ENCODE data around the gene MYH9. TPM values are rescaled to one million over a fixed set of nuclear protein-coding genes. Genes with fewer than 3 reads are reported as not detected.
"Not testable (repeated sequence)": the region's sequence is repeated elsewhere in the genome, so short reads cannot be mapped to it uniquely, and the experiment has no call there.

MYH9 gene
- total RNA-seq, 2 experiments from 2014 or later = 695 to 913 TPM

DNA sequence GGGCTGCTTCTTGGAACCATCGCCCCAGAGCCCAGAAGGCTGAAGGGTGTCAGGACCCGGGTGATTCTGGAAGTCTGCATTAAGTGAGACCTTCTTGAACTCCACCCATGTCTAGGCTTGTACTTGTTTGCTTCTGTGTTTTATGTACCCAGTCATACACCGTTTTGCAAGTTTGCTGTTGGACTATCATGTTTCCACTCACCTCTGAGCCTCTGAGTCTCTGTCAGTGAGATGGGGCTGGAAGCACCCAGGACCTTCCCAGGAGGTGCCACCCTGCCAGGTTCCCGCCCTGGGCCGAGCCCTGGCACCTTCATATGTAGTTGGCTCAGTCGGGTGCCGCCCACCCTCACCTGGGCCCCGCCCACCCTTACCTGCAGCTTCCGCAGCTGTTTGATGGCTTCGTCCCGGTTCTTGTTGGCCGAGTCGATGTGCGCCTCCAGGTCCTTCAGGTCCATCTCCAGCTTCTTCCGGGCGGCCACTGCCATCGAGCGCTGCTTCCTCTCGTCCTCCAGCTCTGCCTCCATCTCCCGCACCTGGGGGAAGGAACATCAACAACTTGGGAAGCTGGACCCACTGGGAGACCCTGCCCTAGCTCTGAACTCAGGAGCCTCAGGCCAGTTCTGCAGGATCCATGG is 99.8 kb downstream of the MYH9 start:
- Mint-ChIP-seq H3K4me3 (no peak overlapping the region), H3K27ac (no peak overlapping the region), H3K27me3 (no peaks in the 10 kb centered on the region), H3K36me3 (peaks cover 77% of the 10 kb centered on the region), H3K4me1 (peaks cover 53% of the 10 kb centered on the region), H3K9me3 (ENCODE audit: low read depth) (no peaks in the 10 kb centered on the region)
- DNase-seq (no peak), ATAC-seq (no peak)
- CTCF ChIA-PET = interaction anchor here (0.6 to 3.3 kb wide), 10 partner anchors 10 to 206 kb away, joined by 3 to 14 read pairs (median 3); partner anchors contain the start of gene APOL2

- Mint-ChIP-seq H3K27ac (peak overlapping the region; percentile 3), H3K36me3 (peaks cover 74% of the 10 kb centered on the region), H3K4me1 (peaks cover 41% of the 10 kb centered on the region), H3K4me3 (no peak overlapping the region), H3K9me3 (ENCODE audit: low read depth) (no peaks in the 10 kb centered on the region), H3K27me3 (no peaks in the 10 kb centered on the region)
- CTCF ChIA-PET = interaction anchor here (0.7 to 2.6 kb wide), 29 partner anchors 8 to 200 kb away, joined by 3 to 20 read pairs (median 3); partner anchors contain the start of gene APOL2
- ATAC-seq (peak; percentile 78), DNase-seq (peak; percentile 72)
These were observed 101.4 kb downstream of the MYH9 start for GRCh38 chr22:36286096-36286957.

GRCh38 chr22:36285545-36285944 is 102.2 kb downstream of the MYH9 start:
- Mint-ChIP-seq H3K4me3 (no peak overlapping the region), H3K27me3 (no peaks in the 10 kb centered on the region), H3K27ac (no peak overlapping the region), H3K36me3 (peaks cover 74% of the 10 kb centered on the region), H3K9me3 (ENCODE audit: low read depth) (no peaks in the 10 kb centered on the region), H3K4me1 (peaks cover 38% of the 10 kb centered on the region)
- no peak for ATAC-seq
- DNase-seq = no peak
- CTCF ChIA-PET = interaction anchor here (0.9 to 2.6 kb wide), 14 partner anchors 10 to 201 kb away, joined by 3 to 13 read pairs (median 5); no protein-coding TSS in a partner anchor

- no peaks in the 10 kb centered on the region for H3K9me3 Mint-ChIP-seq (ENCODE audit: low read depth)
- CTCF ChIA-PET = interaction anchor here (1.1 to 2.6 kb wide), 4 partner anchors 9 to 186 kb away, joined by 3 to 13 read pairs (median 8); no protein-coding TSS in a partner anchor
- H3K36me3 Mint-ChIP-seq = peaks cover 74% of the 10 kb centered on the region
- no peak overlapping the region for H3K27ac Mint-ChIP-seq
- DNase-seq (no peak), ATAC-seq (no peak)
- H3K27me3 Mint-ChIP-seq = no peaks in the 10 kb centered on the region
- H3K4me1 Mint-ChIP-seq = peaks cover 34% of the 10 kb centered on the region
- no peak overlapping the region for H3K4me3 Mint-ChIP-seq
These were observed 102.8 kb downstream of the MYH9 start for GRCh38 chr22:36285017-36285416.

DNA sequence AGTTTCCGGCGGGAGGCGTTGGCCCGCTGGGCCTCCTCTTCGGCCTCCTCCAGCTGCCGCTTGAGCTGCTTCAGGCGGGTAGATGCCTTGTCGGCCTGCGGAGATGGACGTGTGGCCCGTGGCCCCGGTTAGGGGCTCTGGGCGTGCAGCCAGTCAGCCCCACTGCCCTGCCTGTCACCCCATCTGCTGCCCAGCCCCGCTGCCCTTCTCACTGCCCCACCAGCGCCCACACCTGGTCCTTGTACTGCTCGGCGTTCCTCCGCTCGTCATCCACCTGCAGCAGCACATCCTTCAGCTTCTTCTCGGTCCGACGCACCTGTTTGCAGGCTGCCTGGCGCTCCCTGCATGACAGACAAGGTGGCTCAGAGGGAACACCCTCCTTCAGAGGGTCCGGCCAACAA is 103.6 kb downstream of the MYH9 start:
- peaks cover 25% of the 10 kb centered on the region for H3K4me1 Mint-ChIP-seq
- peak overlapping the region; percentile 38 for H3K27ac Mint-ChIP-seq
- no peaks in the 10 kb centered on the region for H3K9me3 Mint-ChIP-seq (ENCODE audit: low read depth)
- H3K4me3 Mint-ChIP-seq = no peak overlapping the region
- DNase-seq (no peak), ATAC-seq (no peak)
- H3K36me3 Mint-ChIP-seq = peaks cover 68% of the 10 kb centered on the region
- H3K27me3 Mint-ChIP-seq = no peaks in the 10 kb centered on the region
- CTCF ChIA-PET = interaction anchor here (1.1 to 1.8 kb wide), 2 partner anchors 9 kb away, joined by 3 to 5 read pairs; no protein-coding TSS in a partner anchor

DNA sequence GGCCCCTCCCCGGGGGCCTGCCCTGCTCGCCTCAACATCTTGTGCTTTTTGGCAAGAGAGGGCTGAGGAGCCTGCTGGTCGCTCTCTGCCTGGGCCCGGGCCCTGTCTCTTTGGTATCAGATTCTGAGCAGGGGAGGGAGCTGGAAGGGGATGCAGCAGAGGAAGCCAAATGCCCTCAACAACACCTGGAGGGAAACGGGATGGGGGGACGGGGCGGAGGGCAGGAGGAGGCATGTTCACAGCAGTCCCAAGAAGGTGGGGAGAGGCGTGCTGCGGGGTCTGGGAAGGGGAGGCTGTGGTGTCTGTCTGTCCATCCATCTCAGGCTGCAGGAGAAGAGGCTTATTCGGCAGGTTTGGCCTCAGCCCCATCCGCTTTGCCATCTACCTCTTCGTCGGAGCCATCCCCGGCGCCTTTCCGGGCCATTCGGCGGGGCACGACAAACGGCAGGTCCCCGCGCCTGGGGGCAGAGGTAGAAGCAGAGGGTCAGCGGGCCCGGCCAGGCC is 105.4 kb downstream of the MYH9 start:
- DNase-seq (no peak), ATAC-seq (no peak)
- CTCF ChIA-PET = interaction anchor here (1.5 to 3.3 kb wide), 5 partner anchors 11 to 188 kb away, joined by 4 to 10 read pairs (median 5); no protein-coding TSS in a partner anchor
- peaks cover 55% of the 10 kb centered on the region for H3K36me3 Mint-ChIP-seq
- H3K4me3 Mint-ChIP-seq = no peak overlapping the region
- no peak overlapping the region for H3K27ac Mint-ChIP-seq
- no peaks in the 10 kb centered on the region for H3K27me3 Mint-ChIP-seq
- H3K4me1 Mint-ChIP-seq = peaks cover 20% of the 10 kb centered on the region
- H3K9me3 Mint-ChIP-seq (ENCODE audit: low read depth) = no peaks in the 10 kb centered on the region

DNA sequence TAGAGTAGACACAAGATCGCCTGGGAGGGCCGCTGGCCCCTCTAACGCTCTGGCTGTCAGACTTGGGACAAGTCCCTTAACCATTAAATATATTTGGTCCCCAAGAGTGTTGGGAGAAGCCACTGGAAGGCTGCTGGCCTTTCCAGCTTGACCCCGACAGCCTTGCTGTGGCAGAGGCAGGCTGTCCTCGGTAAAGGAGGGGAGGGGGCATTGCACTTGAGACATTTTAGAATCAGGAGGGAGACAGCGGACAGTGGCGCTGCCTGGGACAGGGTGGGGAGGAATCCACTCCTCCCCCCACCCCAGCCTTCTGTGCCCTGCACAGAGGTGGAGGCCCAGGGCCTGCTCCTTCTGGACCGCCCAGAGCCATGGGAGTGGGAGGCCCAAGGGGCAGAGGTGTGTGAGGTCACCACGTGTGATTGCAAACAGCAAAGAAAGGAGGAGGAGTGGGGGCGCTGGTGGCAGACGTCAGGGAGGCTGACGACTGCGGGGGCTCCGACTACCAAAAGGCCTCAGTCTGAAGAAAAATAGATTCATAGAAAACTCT is 105.9 kb downstream of the MYH9 start:
- no peak overlapping the region for H3K4me3 Mint-ChIP-seq
- no peaks in the 10 kb centered on the region for H3K27me3 Mint-ChIP-seq
- no peak overlapping the region for H3K27ac Mint-ChIP-seq
- peaks cover 51% of the 10 kb centered on the region for H3K36me3 Mint-ChIP-seq
- ATAC-seq (no peak), DNase-seq (no peak)
- H3K9me3 Mint-ChIP-seq (ENCODE audit: low read depth) = no peaks in the 10 kb centered on the region
- H3K4me1 Mint-ChIP-seq = peaks cover 20% of the 10 kb centered on the region
- CTCF ChIA-PET = interaction anchor here (0.5 to 3.3 kb wide), 6 partner anchors 17 to 205 kb away, joined by 3 to 10 read pairs (median 4); no protein-coding TSS in a partner anchor

- Mint-ChIP-seq H3K4me3 (no peak overlapping the region), H3K4me1 (peaks cover 23% of the 10 kb centered on the region), H3K9me3 (ENCODE audit: low read depth) (no peaks in the 10 kb centered on the region), H3K27ac (peak overlapping the region; percentile 52), H3K36me3 (peaks cover 41% of the 10 kb centered on the region), H3K27me3 (no peaks in the 10 kb centered on the region)
- no peak for ATAC-seq
- no peak for DNase-seq
- CTCF ChIA-PET = interaction anchor here (0.7 to 3.3 kb wide), 4 partner anchors 21 to 102 kb away, joined by 3 to 10 read pairs (median 4); partner anchors contain the start of gene APOL2
These were observed 107.4 kb downstream of the MYH9 start for GRCh38 chr22:36280379-36280778.

DNA sequence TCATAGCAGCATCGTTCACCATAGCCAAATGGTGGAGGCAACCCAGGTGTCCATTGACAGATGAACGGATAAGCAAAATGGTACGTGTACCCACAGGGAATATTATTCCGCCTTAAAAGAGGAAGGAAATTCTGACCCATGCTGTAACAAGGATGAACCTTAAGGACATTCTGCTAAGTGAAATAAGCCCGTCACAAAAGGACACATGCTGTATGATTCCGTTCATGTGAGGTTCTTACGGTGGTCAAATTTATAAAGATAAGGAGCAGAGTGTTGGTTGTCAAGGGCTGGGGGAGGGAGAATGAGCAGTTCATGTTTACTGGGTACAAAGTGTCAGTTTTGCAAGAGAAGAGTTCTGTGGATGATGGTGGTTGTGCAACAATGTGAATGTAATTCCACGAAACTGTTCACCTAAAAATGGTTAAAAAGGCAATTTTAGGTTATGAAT is 108.5 kb downstream of the MYH9 start:
- CTCF ChIA-PET = interaction anchor here (1.6 to 5.4 kb wide), 4 partner anchors 7 to 207 kb away, joined by 8 to 39 read pairs (median 16); partner anchors contain the start of gene APOL2
- DNase-seq = no peak
- no peak overlapping the region for H3K27ac Mint-ChIP-seq
- H3K4me1 Mint-ChIP-seq = peaks cover 27% of the 10 kb centered on the region
- H3K4me3 Mint-ChIP-seq = no peak overlapping the region
- peaks cover 32% of the 10 kb centered on the region for H3K36me3 Mint-ChIP-seq
- no peaks in the 10 kb centered on the region for H3K9me3 Mint-ChIP-seq (ENCODE audit: low read depth)
- H3K27me3 Mint-ChIP-seq = no peaks in the 10 kb centered on the region
- no peak for ATAC-seq

DNA sequence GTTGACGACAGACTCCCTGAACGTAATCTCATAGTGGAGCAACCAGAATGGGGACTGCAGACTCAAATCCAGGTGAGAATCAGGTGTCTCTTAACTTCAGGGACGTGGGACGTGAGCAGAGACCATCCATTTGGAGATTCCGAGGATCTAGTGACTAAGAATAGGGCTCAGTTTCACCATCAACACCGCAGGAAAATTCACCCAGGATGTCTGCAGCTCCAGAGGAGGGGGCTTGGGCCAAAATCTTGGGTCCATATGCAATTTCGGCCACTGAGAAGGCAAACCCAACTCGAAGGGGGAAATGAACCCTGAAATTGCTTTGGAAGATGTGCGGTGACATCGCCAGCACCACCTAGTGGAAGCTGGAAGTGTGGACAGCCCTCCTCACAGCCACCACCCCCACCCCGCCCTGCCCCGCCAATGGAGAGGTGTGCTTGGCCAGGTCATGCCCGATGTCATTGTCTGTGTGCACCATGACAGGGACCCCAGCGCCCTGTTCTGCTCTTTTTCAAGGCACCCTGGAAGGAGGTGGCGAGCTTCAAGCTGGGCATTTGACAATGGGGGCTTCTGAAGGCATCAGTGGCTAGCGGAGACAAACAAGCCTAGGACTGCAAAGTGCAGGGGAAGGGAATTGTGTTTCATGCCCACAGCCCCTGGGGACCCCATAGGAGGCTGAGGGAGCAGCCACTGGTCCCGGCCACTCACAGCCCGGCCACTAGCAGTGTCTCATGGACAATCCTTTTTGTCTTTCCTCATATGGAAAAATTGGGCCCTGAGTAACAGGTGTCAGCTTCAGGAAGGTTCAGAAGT is 110.1 kb downstream of the MYH9 start:
- DNase-seq (peak; percentile 84), ATAC-seq (peak; percentile 79)
- CTCF ChIA-PET = interaction anchor here (0.7 to 5.4 kb wide), 26 partner anchors 9 to 230 kb away, joined by 3 to 39 read pairs (median 5); partner anchors contain the start of genes APOL1, APOL2, APOL4 and FOXRED2
- no peaks in the 10 kb centered on the region for H3K27me3 Mint-ChIP-seq
- no peak overlapping the region for H3K4me3 Mint-ChIP-seq
- H3K9me3 Mint-ChIP-seq (ENCODE audit: low read depth) = no peaks in the 10 kb centered on the region
- H3K4me1 Mint-ChIP-seq = peaks cover 35% of the 10 kb centered on the region
- peaks cover 20% of the 10 kb centered on the region for H3K36me3 Mint-ChIP-seq
- peak overlapping the region; percentile 69 for H3K27ac Mint-ChIP-seq

GRCh38 chr22:36274531-36274930 is 113.2 kb downstream of the MYH9 start:
- H3K27me3 Mint-ChIP-seq = no peaks in the 10 kb centered on the region
- CTCF ChIA-PET = interaction anchor here (1.1 to 5.4 kb wide), 5 partner anchors 12 to 196 kb away, joined by 3 to 39 read pairs (median 3); partner anchors contain the start of gene APOL2

GRCh38 chr22:36271951-36272350 is 115.8 kb downstream of the MYH9 start:
- H3K36me3 Mint-ChIP-seq; DNase-seq; ATAC-seq; H3K27ac Mint-ChIP-seq; H3K27me3 Mint-ChIP-seq; H3K4me3 Mint-ChIP-seq; H3K9me3 Mint-ChIP-seq (ENCODE audit: low read depth): not testable (repeated sequence)
- peaks cover 21% of the 10 kb centered on the region for H3K4me1 Mint-ChIP-seq
- CTCF ChIA-PET = interaction anchor here (1.1 to 1.2 kb wide), 3 partner anchors 14 to 215 kb away, joined by 3 read pairs; partner anchors contain the start of gene APOL2

More at GRCh38 chr22:36274531-36274930, 113.2 kb downstream of the MYH9 start:
- Mint-ChIP-seq H3K36me3 (peaks cover 5% of the 10 kb centered on the region), H3K27ac (no peak overlapping the region), H3K4me3 (no peak overlapping the region), H3K4me1 (peaks cover 35% of the 10 kb centered on the region), H3K9me3 (ENCODE audit: low read depth) (no peaks in the 10 kb centered on the region)
- ATAC-seq (no peak), DNase-seq (no peak)
